Caco-2 (cell line): ENCODE results near the gene TAF5L. TPM values are rescaled to one million over a fixed set of nuclear protein-coding genes. Genes with fewer than 3 reads are reported as not detected.

Experiments used
- BruUV-seq: library from RNA; stranded (reverse); fragments of 400-500 nt; replicated peaks from 2 replicates; lab custom pipeline; 2021; lab: Mats Ljungman, UMichigan
- CTCF ChIA-PET: fragments of 300-600 bp; sonication (Branson Sonifier 250); formaldehyde crosslinking; loops from one replicate; lab custom pipeline; 2022; ENCODE audit warnings: antibody characterized with exemption; lab: Charles Lee
- POLR2A ChIA-PET: fragments of 300-600 bp; sonication (Branson Sonifier 250); formaldehyde crosslinking; loops from one replicate; lab custom pipeline; 2022; ENCODE audit warnings: antibody characterized with exemption; lab: Charles Lee
- DNase-seq, 2 experiments: peaks; one replicate each; pipeline versions ENCODE4 v3.0.0 to v3.0.0-alpha.2; 2020 to 2022
- H3K27me3 ChIP-seq: replicated peaks from 2 replicates; pipeline ENCODE4 v1.6.0; 2011; ENCODE audit warnings: low read length; ENCODE audit not compliant: control insufficient read depth, insufficient read depth
- H3K36me3 ChIP-seq: 2 replicates; pipeline ENCODE4 v1.5.1; 2011; ENCODE audit warnings: low read length; ENCODE audit not compliant: control insufficient read depth, insufficient read depth
- H3K4me1 ChIP-seq: fragments of 250-450 bp; sonication (Bioruptor Pico); 2 replicates; pipeline ENCODE4 v1.5.1; 2020; ENCODE audit warnings: mild to moderate bottlenecking
- H3K4me3 ChIP-seq: 2 replicates; pipeline ENCODE4 v1.5.1; 2011; ENCODE audit warnings: low read depth, mild to moderate bottlenecking, control low read depth, low read length
- H3K9me3 ChIP-seq: fragments of 250-450 bp; sonication (Bioruptor Pico); 2 replicates; pipeline ENCODE4 v1.5.1; 2020; ENCODE audit warnings: mild to moderate bottlenecking, moderate library complexity
- H3K27ac Mint-ChIP-seq: one replicate; pipeline ENCODE4 v1.8.0; 2022; ENCODE audit warnings: mixed read lengths; ENCODE audit not compliant: unreplicated experiment
- H3K27me3 Mint-ChIP-seq: one replicate; pipeline ENCODE4 v1.8.0; 2022; ENCODE audit warnings: mixed read lengths; ENCODE audit not compliant: insufficient read depth, unreplicated experiment
- H3K36me3 Mint-ChIP-seq: one replicate; pipeline ENCODE4 v1.8.0; 2022; ENCODE audit warnings: mild to moderate bottlenecking, mixed read lengths; ENCODE audit not compliant: insufficient read depth, unreplicated experiment
- H3K4me1 Mint-ChIP-seq: one replicate; pipeline ENCODE4 v1.8.0; 2022; ENCODE audit warnings: low read depth, mixed read lengths; ENCODE audit not compliant: unreplicated experiment
- H3K4me3 Mint-ChIP-seq: one replicate; pipeline ENCODE4 v1.8.0; 2022; ENCODE audit warnings: mild to moderate bottlenecking, moderate library complexity, mixed read lengths; ENCODE audit not compliant: unreplicated experiment
- H3K9me3 Mint-ChIP-seq: one replicate; pipeline ENCODE4 v1.8.0; 2022; ENCODE audit warnings: mixed read lengths; ENCODE audit not compliant: unreplicated experiment
- intact Hi-C: fragments of 100-400 bp; cut with micrococcal nuclease; formaldehyde crosslinking; loops from one replicate; pipeline ENCODE4 v1.10.0; 2022; ENCODE audit not compliant: unreplicated experiment
- total RNA-seq: library from RNA; stranded (reverse); gene quantifications from 2 replicates; pipeline ENCODE4 v1.2.3, GENCODE V29; 2022
- TF ChIP-seq, protein P1 (sequence below), 2 experiments: fragments of 200-600 bp in 1 of 2; IDR thresholded peaks; 1 replicate in 1 of 2; 2 replicates in 1 of 2; pipeline versions ENCODE4 v1.5.1 to v1.8.0; 2011 to 2022; ENCODE audit warnings: antibody characterized with exemption in 1 of 2, control low read depth in 1 of 2, inconsistent platforms in 1 of 2, low read depth in 1 of 2, low read length in 1 of 2, mild to moderate bottlenecking in 1 of 2, moderate library complexity in 1 of 2; ENCODE audit not compliant: insufficient read depth in 1 of 2, severe bottlenecking in 1 of 2, unreplicated experiment in 1 of 2

Gene TAF5L
- total RNA-seq, 1 experiment from 2014 or later: 23.8 TPM

DNA sequence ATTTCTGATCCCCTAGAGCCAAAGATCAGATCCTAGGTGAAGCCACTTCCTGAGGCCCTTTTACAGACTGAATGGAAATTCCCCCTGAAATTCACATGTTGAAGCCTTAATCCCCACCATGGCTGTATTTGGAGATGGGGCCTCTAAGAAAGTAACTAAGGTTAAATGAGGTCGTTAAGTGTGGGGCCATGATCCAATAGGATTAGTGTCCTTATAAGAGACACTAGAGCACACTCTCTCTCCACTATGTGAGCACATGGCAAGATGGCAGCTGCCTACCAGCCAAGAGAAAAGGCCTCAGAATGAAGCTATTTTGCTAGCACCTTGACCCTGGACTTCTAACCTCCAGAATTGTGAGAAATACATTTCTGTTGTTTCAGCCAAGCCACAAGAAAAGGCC is 81.3 kb downstream of the TAF5L start:
- no peaks in the 10 kb centered on the region for H3K27me3 ChIP-seq
- no TSS peak for BruUV-seq
- H3K27me3 Mint-ChIP-seq: no peaks in the 10 kb centered on the region
- H3K27ac Mint-ChIP-seq: no peak overlapping the region
- POLR2A ChIA-PET: no interaction called here
- no peaks in the 10 kb centered on the region for H3K9me3 ChIP-seq
- H3K36me3 Mint-ChIP-seq: peaks cover 46% of the 10 kb centered on the region
- TF ChIP-seq, protein P1, sequence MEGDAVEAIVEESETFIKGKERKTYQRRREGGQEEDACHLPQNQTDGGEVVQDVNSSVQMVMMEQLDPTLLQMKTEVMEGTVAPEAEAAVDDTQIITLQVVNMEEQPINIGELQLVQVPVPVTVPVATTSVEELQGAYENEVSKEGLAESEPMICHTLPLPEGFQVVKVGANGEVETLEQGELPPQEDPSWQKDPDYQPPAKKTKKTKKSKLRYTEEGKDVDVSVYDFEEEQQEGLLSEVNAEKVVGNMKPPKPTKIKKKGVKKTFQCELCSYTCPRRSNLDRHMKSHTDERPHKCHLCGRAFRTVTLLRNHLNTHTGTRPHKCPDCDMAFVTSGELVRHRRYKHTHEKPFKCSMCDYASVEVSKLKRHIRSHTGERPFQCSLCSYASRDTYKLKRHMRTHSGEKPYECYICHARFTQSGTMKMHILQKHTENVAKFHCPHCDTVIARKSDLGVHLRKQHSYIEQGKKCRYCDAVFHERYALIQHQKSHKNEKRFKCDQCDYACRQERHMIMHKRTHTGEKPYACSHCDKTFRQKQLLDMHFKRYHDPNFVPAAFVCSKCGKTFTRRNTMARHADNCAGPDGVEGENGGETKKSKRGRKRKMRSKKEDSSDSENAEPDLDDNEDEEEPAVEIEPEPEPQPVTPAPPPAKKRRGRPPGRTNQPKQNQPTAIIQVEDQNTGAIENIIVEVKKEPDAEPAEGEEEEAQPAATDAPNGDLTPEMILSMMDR (IDR thresholded peaks at IDR 0.05; ENCODE audit: insufficient read depth in 1 of 2, low read depth in 1 of 2, low read length in 1 of 2, severe bottlenecking in 1 of 2, unreplicated experiment in 1 of 2): no peak
- no peak overlapping the region for H3K4me3 ChIP-seq
- CTCF ChIA-PET: no interaction called here
- no peaks in the 10 kb centered on the region for H3K4me1 ChIP-seq
- DNase-seq: no peak
- peaks cover 2% of the 10 kb centered on the region; the same call in 1 of the 2 replicates for H3K36me3 ChIP-seq
- no peaks in the 10 kb centered on the region for H3K9me3 Mint-ChIP-seq
- intact Hi-C loops: no loop called here
- no peaks in the 10 kb centered on the region for H3K4me1 Mint-ChIP-seq
- no peak overlapping the region for H3K4me3 Mint-ChIP-seq

Other genes with a start within 250 kb of the TAF5L start
- 5.1 and 9.5 TPM in 2 replicates for gene ACTA1, start 192.0 kb downstream of the TAF5L start, total RNA-seq
- gene NUP133, start 117.8 kb downstream of the TAF5L start, total RNA-seq: 54.5 and 59.3 TPM in 2 replicates
- gene ABCB10, start 67.4 kb downstream of the TAF5L start, total RNA-seq: 27.5 and 31.9 TPM in 2 replicates
- gene URB2, start 125 bp upstream of the TAF5L start, total RNA-seq: 19.7 and 21.4 TPM in 2 replicates